PFSK-1 (cell line): ENCODE data around the gene MAP3K7.

Experiments used
- POLR2AphosphoS5 ChIP-seq: IDR thresholded peaks from 2 replicates; pipeline ENCODE4 v1.6.1; 2012; ENCODE audit warnings: low read depth, mild to moderate bottlenecking, control low read depth, low read length, moderate library complexity
- REST ChIP-seq, 2 experiments: IDR thresholded peaks; 2 replicates each; pipeline versions ENCODE4 v1.6.1 to v1.8.0; 2011 to 2012; ENCODE audit warnings: low read depth in 2 of 2, low read length in 2 of 2, control low read depth in 1 of 2, inconsistent platforms in 1 of 2, mild to moderate bottlenecking in 1 of 2, moderate library complexity in 1 of 2; ENCODE audit not compliant: insufficient read depth in 1 of 2
- SIN3A ChIP-seq: IDR thresholded peaks from 2 replicates; pipeline ENCODE4 v1.6.1; 2012; ENCODE audit warnings: mild to moderate bottlenecking, low read length, moderate library complexity, borderline replicate concordance; ENCODE audit not compliant: insufficient read depth
- TAF1 ChIP-seq: IDR thresholded peaks from 2 replicates; pipeline ENCODE4 v1.6.1; 2012; ENCODE audit warnings: low read length, control low read depth, borderline replicate concordance; ENCODE audit not compliant: insufficient read depth

- TF ChIP-seq TAF1 (no peak), SIN3A (no peak), REST (IDR thresholded peaks at IDR 0.05; ENCODE audit: insufficient read depth in 1 of 2, low read depth in 2 of 2, low read length in 2 of 2) (no peak), POLR2AphosphoS5 (no peak)
Observed at GRCh38 chr6:90605749-90606340, 19.0 kb upstream of the MAP3K7 start.
